ENCODE results near the gene NECAB2. TPM values are rescaled to one million over a fixed set of nuclear protein-coding genes. Genes with fewer than 3 reads are reported as not detected.

Gene NECAB2
- total RNA-seq, 1 donor from 2014 or later, result 0.32 TPM

- Histone ChIP-seq H4K20me1 (ENCODE audit: insufficient read depth, low read length) (no peaks in the 10 kb centered on the region), H3K4me1 (ENCODE audit: insufficient read depth, low read length) (no peaks in the 10 kb centered on the region), H3K4me3 (ENCODE audit: insufficient read depth, low read depth, low read length) (no peak overlapping the region), H3K79me2 (ENCODE audit: insufficient read depth, low read length) (no peaks in the 10 kb centered on the region), H3K9me3 (ENCODE audit: insufficient read depth, low read depth, low read length) (no peaks in the 10 kb centered on the region), H3K9ac (ENCODE audit: low read length) (no peak overlapping the region), H3K27ac (ENCODE audit: low read depth, low read length) (no peak overlapping the region), H3K27me3 (ENCODE audit: insufficient read depth, low read length) (no peaks in the 10 kb centered on the region), H2AFZ (ENCODE audit: low read depth, low read length) (no peak overlapping the region), H3K4me2 (ENCODE audit: low read length) (no peak overlapping the region), H3K36me3 (ENCODE audit: insufficient read depth, low read length) (no peaks in the 10 kb centered on the region)
- Mint-ChIP-seq H3K9me3 (ENCODE audit: unreplicated experiment) (peaks cover 4% of the 10 kb centered on the region), H3K4me1 (ENCODE audit: low read depth, unreplicated experiment) (no peaks in the 10 kb centered on the region), H3K27me3 (ENCODE audit: low read depth, unreplicated experiment) (peaks cover 49% of the 10 kb centered on the region), H3K27ac (ENCODE audit: unreplicated experiment) (no peak overlapping the region), H3K4me3 (ENCODE audit: unreplicated experiment) (no peak overlapping the region), H3K36me3 (ENCODE audit: low read depth, unreplicated experiment) (peaks cover 4% of the 10 kb centered on the region)
- DNase-seq (ENCODE audit: low read depth) (no peak), FAIRE-seq (no peak)
- TF ChIP-seq EZH2 (IDR thresholded peaks at IDR 0.05; ENCODE audit: insufficient read depth, low read length) (no peak), CTCF (IDR thresholded peaks at IDR 0.05; ENCODE audit: insufficient read depth, low read depth, low read length) (no peak)
These were observed 5.0 kb downstream of the NECAB2 start for GRCh38 chr16:83973077-83973476.

GRCh38 chr16:83973581-83974385 lies 5.7 kb downstream of the NECAB2 start:
- no peak for FAIRE-seq
- no peaks in the 10 kb centered on the region for H3K36me3 ChIP-seq (ENCODE audit: insufficient read depth, low read length)
- no peaks in the 10 kb centered on the region for H3K79me2 ChIP-seq (ENCODE audit: insufficient read depth, low read length)
- Mint-ChIP-seq H3K4me1 (ENCODE audit: low read depth, unreplicated experiment) (no peaks in the 10 kb centered on the region), H3K36me3 (ENCODE audit: low read depth, unreplicated experiment) (peaks cover 5% of the 10 kb centered on the region), H3K9me3 (ENCODE audit: unreplicated experiment) (peaks cover 10% of the 10 kb centered on the region), H3K27me3 (ENCODE audit: low read depth, unreplicated experiment) (peaks cover 53% of the 10 kb centered on the region), H3K27ac (ENCODE audit: unreplicated experiment) (no peak overlapping the region), H3K4me3 (ENCODE audit: unreplicated experiment) (no peak overlapping the region)
- no peak for TF ChIP-seq EZH2 (IDR thresholded peaks at IDR 0.05; ENCODE audit: insufficient read depth, low read length)
- TF ChIP-seq CTCF (IDR thresholded peaks at IDR 0.05; ENCODE audit: insufficient read depth, low read depth, low read length), result no peak
- no peak for DNase-seq (ENCODE audit: low read depth)
- no peaks in the 10 kb centered on the region for H4K20me1 ChIP-seq (ENCODE audit: insufficient read depth, low read length)
- no peaks in the 10 kb centered on the region for H3K27me3 ChIP-seq (ENCODE audit: insufficient read depth, low read length)
- no peaks in the 10 kb centered on the region for H3K4me1 ChIP-seq (ENCODE audit: insufficient read depth, low read length)
- H3K9me3 ChIP-seq (ENCODE audit: insufficient read depth, low read depth, low read length), result peaks cover 5% of the 10 kb centered on the region
- H3K27ac ChIP-seq (ENCODE audit: low read depth, low read length), result no peak overlapping the region
- no peak overlapping the region for H3K4me2 ChIP-seq (ENCODE audit: low read length)
- H2AFZ ChIP-seq (ENCODE audit: low read depth, low read length), result no peak overlapping the region
- H3K9ac ChIP-seq (ENCODE audit: low read length), result no peak overlapping the region
- no peak overlapping the region for H3K4me3 ChIP-seq (ENCODE audit: insufficient read depth, low read depth, low read length)

GRCh38 chr16:83974475-83974874 lies 6.4 kb downstream of the NECAB2 start:
- Histone ChIP-seq H3K4me3 (ENCODE audit: insufficient read depth, low read depth, low read length) (no peak overlapping the region), H3K27me3 (ENCODE audit: insufficient read depth, low read length) (no peaks in the 10 kb centered on the region), H3K79me2 (ENCODE audit: insufficient read depth, low read length) (no peaks in the 10 kb centered on the region), H3K36me3 (ENCODE audit: insufficient read depth, low read length) (no peaks in the 10 kb centered on the region), H3K9ac (ENCODE audit: low read length) (no peak overlapping the region), H2AFZ (ENCODE audit: low read depth, low read length) (no peak overlapping the region), H3K4me2 (ENCODE audit: low read length) (no peak overlapping the region), H4K20me1 (ENCODE audit: insufficient read depth, low read length) (no peaks in the 10 kb centered on the region), H3K4me1 (ENCODE audit: insufficient read depth, low read length) (no peaks in the 10 kb centered on the region), H3K27ac (ENCODE audit: low read depth, low read length) (no peak overlapping the region), H3K9me3 (ENCODE audit: insufficient read depth, low read depth, low read length) (peaks cover 7% of the 10 kb centered on the region)
- H3K9me3 Mint-ChIP-seq (ENCODE audit: unreplicated experiment), result peaks cover 17% of the 10 kb centered on the region
- H3K4me3 Mint-ChIP-seq (ENCODE audit: unreplicated experiment), result no peak overlapping the region
- H3K4me1 Mint-ChIP-seq (ENCODE audit: low read depth, unreplicated experiment), result no peaks in the 10 kb centered on the region
- TF ChIP-seq EZH2 (IDR thresholded peaks at IDR 0.05; ENCODE audit: insufficient read depth, low read length) (no peak), CTCF (IDR thresholded peaks at IDR 0.05; ENCODE audit: insufficient read depth, low read depth, low read length) (no peak)
- DNase-seq (ENCODE audit: low read depth), result no peak
- peaks cover 53% of the 10 kb centered on the region for H3K27me3 Mint-ChIP-seq (ENCODE audit: low read depth, unreplicated experiment)
- H3K36me3 Mint-ChIP-seq (ENCODE audit: low read depth, unreplicated experiment), result peaks cover 8% of the 10 kb centered on the region
- no peak overlapping the region for H3K27ac Mint-ChIP-seq (ENCODE audit: unreplicated experiment)
- no peak for FAIRE-seq
